CD14-positive monocyte (primary cell): ENCODE data around the gene HK1. TPM values are rescaled to one million over a fixed set of nuclear protein-coding genes. Genes with fewer than 3 reads are reported as not detected.

Source experiments
- DNase-seq, 3 donors: peaks; one replicate each; pipeline ENCODE4 v3.0.0-alpha.2; 2011 to 2022
- H2AFZ ChIP-seq: 2 replicates; pipeline ENCODE4 v1.6.0; 2012; ENCODE audit warnings: mild to moderate bottlenecking, low read depth, low read length, inconsistent platforms; ENCODE audit not compliant: insufficient read depth, poor library complexity, severe bottlenecking
- H3K27ac ChIP-seq, 2 donors: 1 replicate in 1 of 2; 2 replicates in 1 of 2; pipeline ENCODE4 v1.5.1; 2012 to 2013; ENCODE audit warnings: low read length in 2 of 2, control low read depth in 1 of 2, inconsistent platforms in 1 of 2, low read depth in 1 of 2, mild to moderate bottlenecking in 1 of 2
- H3K27me3 ChIP-seq, 2 donors: one replicate each; pipeline versions ENCODE4 v1.6.0 to v1.6.1; 2011 to 2013; ENCODE audit warnings: low read length in 2 of 2; ENCODE audit not compliant: control insufficient read depth in 2 of 2, insufficient read depth in 2 of 2
- H3K36me3 ChIP-seq, 2 donors: replicated peaks in 1 of 2; 1 replicate in 1 of 2; 2 replicates in 1 of 2; pipeline versions ENCODE4 v1.5.1 to v1.6.1; 2012 to 2013; ENCODE audit warnings: low read length in 2 of 2, control low read depth in 1 of 2, inconsistent platforms in 1 of 2, mild to moderate bottlenecking in 1 of 2; ENCODE audit not compliant: insufficient read depth in 2 of 2, control insufficient read depth in 1 of 2
- H3K4me1 ChIP-seq, 2 donors: 1 replicate in 1 of 2; 2 replicates in 1 of 2; pipeline versions ENCODE4 v1.5.1 to v1.6.1; 2012 to 2013; ENCODE audit warnings: low read length in 2 of 2, control low read depth in 1 of 2, inconsistent platforms in 1 of 2, mild to moderate bottlenecking in 1 of 2, moderate library complexity in 1 of 2; ENCODE audit not compliant: insufficient read depth in 2 of 2, control insufficient read depth in 1 of 2
- H3K4me2 ChIP-seq: replicated peaks from 2 replicates; pipeline ENCODE3; 2012; ENCODE audit warnings: low read length, moderate library complexity, mild to moderate bottlenecking; ENCODE audit not compliant: poor library complexity, severe bottlenecking; ENCODE audit errors: extremely low read depth
- H3K4me3 ChIP-seq, 3 experiments: fragments of 200-600 bp in 1 of 3; sonication (generic) in 1 of 3; replicated peaks in 1 of 3; 1 replicate in 2 of 3; 2 replicates in 1 of 3; pipeline ENCODE4 v1.5.1; 2011 to 2013; ENCODE audit warnings: low read length in 3 of 3, mild to moderate bottlenecking in 3 of 3, control low read depth in 2 of 3, low read depth in 2 of 3, inconsistent platforms in 1 of 3, moderate library complexity in 1 of 3
- H3K79me2 ChIP-seq: 2 replicates; pipeline ENCODE4 v1.6.0; 2012; ENCODE audit warnings: mild to moderate bottlenecking, control low read depth, inconsistent platforms, low read length, moderate library complexity; ENCODE audit not compliant: insufficient read depth
- H3K9ac ChIP-seq: 2 replicates; pipeline ENCODE4 v1.6.0; 2017; ENCODE audit warnings: low read length, mild to moderate bottlenecking; ENCODE audit not compliant: insufficient read depth, poor library complexity, severe bottlenecking
- H3K9me3 ChIP-seq, 2 donors: replicated peaks in 1 of 2; 1 replicate in 1 of 2; 2 replicates in 1 of 2; pipeline versions ENCODE4 v1.5.1 to v1.6.1; 2012 to 2013; ENCODE audit warnings: low read length in 2 of 2, control low read depth in 1 of 2; ENCODE audit not compliant: control insufficient read depth in 1 of 2, insufficient read depth in 1 of 2
- H4K20me1 ChIP-seq: 2 replicates; pipeline ENCODE4 v1.6.0; 2012; ENCODE audit warnings: mild to moderate bottlenecking, low read length, control low read depth, moderate library complexity; ENCODE audit not compliant: insufficient read depth
- H3K27ac Mint-ChIP-seq, 7 donors: one replicate each; pipeline ENCODE4 v1.8.0; 2020; ENCODE audit warnings: mild to moderate bottlenecking in 7 of 7, mixed read lengths in 7 of 7, moderate library complexity in 6 of 7, inconsistent platforms in 2 of 7
- H3K27me3 Mint-ChIP-seq, 3 donors: one replicate each; pipeline ENCODE4 v1.8.0; 2021 to 2022; ENCODE audit warnings: low read depth in 3 of 3, mild to moderate bottlenecking in 3 of 3, mixed read lengths in 3 of 3, moderate library complexity in 3 of 3, inconsistent platforms in 1 of 3
- H3K36me3 Mint-ChIP-seq, 2 donors: one replicate each; pipeline ENCODE4 v1.8.0; 2020; ENCODE audit warnings: mixed read lengths in 2 of 2, inconsistent platforms in 1 of 2, mild to moderate bottlenecking in 1 of 2
- H3K4me1 Mint-ChIP-seq: one replicate; pipeline ENCODE4 v1.8.0; 2020; ENCODE audit warnings: mild to moderate bottlenecking, mixed read lengths
- H3K4me3 Mint-ChIP-seq, 2 donors: one replicate each; pipeline ENCODE4 v1.8.0; 2020; ENCODE audit warnings: mild to moderate bottlenecking in 2 of 2, mixed read lengths in 2 of 2, moderate library complexity in 1 of 2
- H3K9me3 Mint-ChIP-seq, 7 donors: one replicate each; pipeline ENCODE4 v1.8.0; 2020 to 2022; ENCODE audit warnings: mixed read lengths in 7 of 7, mild to moderate bottlenecking in 6 of 7, moderate library complexity in 6 of 7, inconsistent platforms in 2 of 7
- WGBS: methylation state at CpG from one replicate; pipeline ENCODE4 v1.1.5; 2013; ENCODE audit warnings: missing lambda C conversion rate; ENCODE audit not compliant: insufficient coverage; 5-methylcytosine and 5-hydroxymethylcytosine counted together
- intact Hi-C, 2 donors: fragments of 100-400 bp; cut with micrococcal nuclease; formaldehyde crosslinking; loops; one replicate each; pipeline versions ENCODE4 v1.15.0 to v1.15.1; 2023
- polyA plus RNA-seq, 3 donors: library from polyadenylated mRNA; depleted of rRNA in 1 of 3; unstranded in 2 of 3; stranded (reverse) in 1 of 3; fragments of 300-500 nt in 2 of 3; fragments of >200 nt in 1 of 3; fragmentation: Illumina TruSeq in 2 of 3; gene quantifications; 1 replicate in 2 of 3; 2 replicates in 1 of 3; pipeline ENCODE4 v1.2.3, GENCODE V29; 2012 to 2021
- TF ChIP-seq, protein P1 (sequence below): fragments of 200-600 bp; IDR thresholded peaks from one replicate; pipeline ENCODE4 v1.8.0; 2022; ENCODE audit warnings: antibody characterized with exemption, mild to moderate bottlenecking

Gene HK1
- polyA plus RNA-seq, 3 donors: 57.9 to 146 (median 125) TPM

DNA sequence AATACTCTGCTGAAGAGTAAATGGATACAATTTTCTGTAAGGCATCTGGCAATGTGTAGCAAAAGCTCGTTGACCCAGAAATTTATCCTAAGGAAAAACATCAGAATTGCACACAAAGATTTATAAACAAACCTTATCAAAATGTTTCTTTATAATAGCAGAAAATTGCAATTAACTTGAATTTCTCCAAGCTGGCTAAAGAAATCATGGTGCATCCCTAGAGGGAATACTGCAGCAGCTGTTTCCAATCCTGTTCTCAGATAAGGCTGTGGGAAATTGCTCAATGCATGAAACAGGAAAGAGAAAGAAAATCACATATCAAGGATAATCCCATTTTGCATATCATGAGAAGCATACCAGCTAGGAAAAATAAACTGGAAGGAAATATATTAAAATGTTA is 119.7 kb downstream of the HK1 start:
- no peak for DNase-seq
- H3K36me3 Mint-ChIP-seq: peaks cover 85 to 95% of the 10 kb centered on the region in 2 donors

DNA sequence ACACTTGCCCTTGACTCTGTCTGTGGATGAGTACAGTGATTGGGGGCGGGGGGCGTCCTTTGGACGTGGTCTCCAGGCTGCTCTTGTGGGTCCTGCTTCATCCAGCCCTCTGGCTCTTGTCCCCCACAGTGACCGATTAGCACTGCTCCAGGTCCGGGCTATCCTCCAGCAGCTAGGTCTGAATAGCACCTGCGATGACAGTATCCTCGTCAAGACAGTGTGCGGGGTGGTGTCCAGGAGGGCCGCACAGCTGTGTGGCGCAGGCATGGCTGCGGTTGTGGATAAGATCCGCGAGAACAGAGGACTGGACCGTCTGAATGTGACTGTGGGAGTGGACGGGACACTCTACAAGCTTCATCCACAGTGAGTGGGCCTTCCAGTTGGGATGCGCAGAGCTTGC is 120.2 kb downstream of the HK1 start:
- no peaks in the 10 kb centered on the region for H3K4me1 Mint-ChIP-seq
- WGBS: 95% methylated on average over 16 of the region's 16 CpGs
- peaks cover 0 to 2% (median 0%) of the 10 kb centered on the region in 7 donors for H3K9me3 Mint-ChIP-seq
- no peaks in the 10 kb centered on the region for H3K27me3 ChIP-seq
- no peak overlapping the region for H3K4me2 ChIP-seq
- H4K20me1 ChIP-seq: peaks cover 70% of the 10 kb centered on the region
- H3K9me3 ChIP-seq: no peaks in the 10 kb centered on the region
- H2AFZ ChIP-seq: no peak overlapping the region
- peak overlapping the region in 3 of 7 donors; percentile 46 to 62 (median 60) for H3K27ac Mint-ChIP-seq
- H3K36me3 Mint-ChIP-seq: peaks cover 88 to 95% of the 10 kb centered on the region in 2 donors
- intact Hi-C loops: no loop called here
- H3K27ac ChIP-seq: no peak overlapping the region
- no peak for DNase-seq
- H3K4me1 ChIP-seq: no peaks in the 10 kb centered on the region
- peaks cover 95 to 100% of the 10 kb centered on the region in 2 donors for H3K36me3 ChIP-seq
- no peak overlapping the region for H3K9ac ChIP-seq
- no peaks in the 10 kb centered on the region for H3K27me3 Mint-ChIP-seq
- peaks cover 6% of the 10 kb centered on the region for H3K79me2 ChIP-seq
- TF ChIP-seq, protein P1, sequence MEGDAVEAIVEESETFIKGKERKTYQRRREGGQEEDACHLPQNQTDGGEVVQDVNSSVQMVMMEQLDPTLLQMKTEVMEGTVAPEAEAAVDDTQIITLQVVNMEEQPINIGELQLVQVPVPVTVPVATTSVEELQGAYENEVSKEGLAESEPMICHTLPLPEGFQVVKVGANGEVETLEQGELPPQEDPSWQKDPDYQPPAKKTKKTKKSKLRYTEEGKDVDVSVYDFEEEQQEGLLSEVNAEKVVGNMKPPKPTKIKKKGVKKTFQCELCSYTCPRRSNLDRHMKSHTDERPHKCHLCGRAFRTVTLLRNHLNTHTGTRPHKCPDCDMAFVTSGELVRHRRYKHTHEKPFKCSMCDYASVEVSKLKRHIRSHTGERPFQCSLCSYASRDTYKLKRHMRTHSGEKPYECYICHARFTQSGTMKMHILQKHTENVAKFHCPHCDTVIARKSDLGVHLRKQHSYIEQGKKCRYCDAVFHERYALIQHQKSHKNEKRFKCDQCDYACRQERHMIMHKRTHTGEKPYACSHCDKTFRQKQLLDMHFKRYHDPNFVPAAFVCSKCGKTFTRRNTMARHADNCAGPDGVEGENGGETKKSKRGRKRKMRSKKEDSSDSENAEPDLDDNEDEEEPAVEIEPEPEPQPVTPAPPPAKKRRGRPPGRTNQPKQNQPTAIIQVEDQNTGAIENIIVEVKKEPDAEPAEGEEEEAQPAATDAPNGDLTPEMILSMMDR: no peak
- no peak overlapping the region for H3K4me3 Mint-ChIP-seq
- no peak overlapping the region for H3K4me3 ChIP-seq

More for the DNA sequence above, 119.7 kb downstream of the HK1 start:
- no peak overlapping the region for H2AFZ ChIP-seq
- H3K9me3 ChIP-seq: no peaks in the 10 kb centered on the region
- H3K4me3 ChIP-seq: no peak overlapping the region
- H3K4me1 ChIP-seq: no peaks in the 10 kb centered on the region
- no peaks in the 10 kb centered on the region for H3K27me3 ChIP-seq
- WGBS: no CpG with 5 or more reads among the region's 1 CpG
- Mint-ChIP-seq H3K4me3 (no peak overlapping the region), H3K27ac (no peak overlapping the region), H3K9me3 (peaks cover 0 to 2% (median 0%) of the 10 kb centered on the region in 7 donors), H3K4me1 (no peaks in the 10 kb centered on the region), H3K27me3 (no peaks in the 10 kb centered on the region)
- H3K36me3 ChIP-seq: peaks cover 93 to 100% of the 10 kb centered on the region in 2 donors
- TF ChIP-seq, protein P1: no peak
- H3K9ac ChIP-seq: no peak overlapping the region
- H3K79me2 ChIP-seq: peaks cover 6% of the 10 kb centered on the region
- no peak overlapping the region for H3K4me2 ChIP-seq
- H3K27ac ChIP-seq: no peak overlapping the region
- intact Hi-C loops: no loop called here
- peaks cover 70% of the 10 kb centered on the region for H4K20me1 ChIP-seq
